RCC 7860 (cell line): ENCODE data around the gene TFDP1.
"Not testable (repeated sequence)": the region's sequence is repeated elsewhere in the genome, so short reads cannot be mapped to it uniquely, and the experiment has no call there.

Experiments
- DNase-seq: peaks from one replicate; pipeline ENCODE4 v3.0.0-alpha.2; 2015; ENCODE audit warnings: low spot score
- FAIRE-seq: peaks from 2 replicates; lab custom pipeline; 2012; peaks lifted over from hg19 to GRCh38; lab: Jason Lieb, UNC

Gene TFDP1

DNA sequence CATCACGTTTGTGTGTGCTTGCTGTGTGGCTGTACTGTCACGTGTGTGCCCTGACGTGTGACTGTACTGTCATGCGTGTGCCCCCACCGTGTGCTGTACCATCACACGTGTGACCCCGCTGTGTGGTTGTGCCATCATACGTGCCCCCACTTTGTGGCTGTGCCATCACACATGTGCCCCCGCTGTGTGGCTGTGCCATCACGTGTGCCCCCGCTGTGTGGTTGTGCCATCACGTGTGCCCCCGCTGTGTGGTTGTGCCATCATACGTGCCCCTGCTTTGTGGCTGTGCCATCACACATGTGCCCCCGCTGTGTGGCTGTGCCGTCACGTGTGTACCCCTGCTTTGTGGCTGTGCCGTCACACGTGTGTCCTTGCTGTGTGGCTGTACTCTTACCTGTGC lies 25.7 kb downstream of the TFDP1 start:
- FAIRE-seq, result no peak
- no peak for DNase-seq

- DNase-seq, result no peak
- no peak for FAIRE-seq
These were observed 27.4 kb downstream of the TFDP1 start for GRCh38 chr13:113611996-113612395.

DNA sequence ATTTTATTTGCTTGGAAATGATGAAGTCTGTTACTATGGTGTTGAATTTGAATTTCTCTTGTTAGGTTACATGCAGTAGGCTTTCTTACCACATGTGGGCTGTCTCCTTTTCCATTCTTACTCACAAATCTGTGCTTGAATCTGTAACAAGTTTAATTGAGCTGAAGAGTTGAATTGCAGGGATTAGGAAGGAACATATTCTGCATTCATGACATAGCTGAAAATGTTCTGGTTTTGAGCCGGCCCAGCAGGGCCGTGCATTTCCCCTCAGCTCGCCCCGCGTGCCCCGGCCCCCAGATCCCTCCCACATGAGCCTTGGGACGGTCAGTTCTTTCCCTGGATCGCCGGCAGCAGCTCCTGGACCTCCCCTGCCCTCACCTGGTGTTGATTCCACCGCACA lies 28.1 kb downstream of the TFDP1 start:
- no peak for DNase-seq
- FAIRE-seq, result no peak

- no peak for DNase-seq
- no peak for FAIRE-seq
These were observed 29.3 kb downstream of the TFDP1 start for GRCh38 chr13:113613789-113614379.

GRCh38 chr13:113616281-113616906 lies 31.8 kb downstream of the TFDP1 start:
- FAIRE-seq (no peak), DNase-seq (no peak)

DNA sequence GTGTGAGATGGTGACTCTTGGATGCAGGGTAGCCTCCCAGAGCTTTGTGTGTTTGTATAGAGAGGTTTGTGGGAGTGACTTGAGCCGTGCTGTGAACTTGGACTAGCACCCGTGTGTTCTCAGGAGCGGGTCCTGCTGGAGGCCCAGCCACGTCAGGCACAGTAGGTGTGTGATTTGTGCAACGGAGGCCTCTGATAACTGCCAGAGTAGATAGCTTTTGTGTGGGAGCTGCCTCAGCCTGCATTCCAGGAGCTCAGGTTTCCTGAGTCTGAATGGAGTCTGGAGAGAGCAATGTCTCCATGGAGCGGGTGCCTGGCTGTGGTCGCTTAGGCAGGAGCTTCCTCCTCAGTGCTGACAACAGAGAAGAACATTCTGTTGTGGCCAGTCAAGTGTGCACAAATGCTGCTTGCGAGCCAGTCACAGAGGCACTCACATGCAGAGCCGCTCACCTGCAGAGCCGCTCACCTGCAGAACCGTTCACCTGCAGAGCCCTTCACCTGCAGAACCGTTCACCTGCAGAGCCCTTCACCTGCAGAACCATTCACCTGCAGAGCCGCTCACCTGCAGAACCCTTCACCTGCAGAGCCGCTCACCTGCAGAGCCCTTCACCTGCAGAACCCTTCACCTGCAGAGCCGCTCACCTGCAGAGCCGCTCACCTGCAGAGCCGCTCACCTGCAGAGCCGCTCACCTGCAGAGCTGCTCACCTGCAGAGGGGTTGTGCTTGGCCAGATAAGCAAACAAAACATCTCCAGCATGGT lies 32.6 kb downstream of the TFDP1 start:
- FAIRE-seq (no peak), DNase-seq (peak; percentile 8)

DNA sequence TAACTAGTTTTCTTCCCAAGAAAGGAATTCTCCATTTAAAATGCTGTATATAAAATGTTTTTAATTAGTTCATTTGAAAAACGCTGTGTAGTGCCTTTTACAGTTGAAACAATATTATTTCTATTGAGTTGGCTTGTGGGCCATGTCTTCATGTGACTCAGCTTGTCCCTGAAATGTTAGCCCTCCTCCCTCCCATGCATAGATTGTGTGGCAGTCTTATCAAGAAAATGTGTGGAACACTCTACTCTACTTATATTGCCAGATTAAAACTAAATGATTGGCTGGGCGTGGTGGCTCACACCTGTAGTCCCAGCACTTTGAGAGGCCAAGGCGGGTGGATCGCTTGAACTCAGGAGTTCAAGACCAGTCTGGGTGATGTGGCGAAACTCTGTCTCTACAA lies 33.4 kb downstream of the TFDP1 start:
- DNase-seq (no peak), FAIRE-seq (no peak)

- FAIRE-seq, result no peak
These were observed 33.9 kb downstream of the TFDP1 start for GRCh38 chr13:113618455-113618854.

DNA sequence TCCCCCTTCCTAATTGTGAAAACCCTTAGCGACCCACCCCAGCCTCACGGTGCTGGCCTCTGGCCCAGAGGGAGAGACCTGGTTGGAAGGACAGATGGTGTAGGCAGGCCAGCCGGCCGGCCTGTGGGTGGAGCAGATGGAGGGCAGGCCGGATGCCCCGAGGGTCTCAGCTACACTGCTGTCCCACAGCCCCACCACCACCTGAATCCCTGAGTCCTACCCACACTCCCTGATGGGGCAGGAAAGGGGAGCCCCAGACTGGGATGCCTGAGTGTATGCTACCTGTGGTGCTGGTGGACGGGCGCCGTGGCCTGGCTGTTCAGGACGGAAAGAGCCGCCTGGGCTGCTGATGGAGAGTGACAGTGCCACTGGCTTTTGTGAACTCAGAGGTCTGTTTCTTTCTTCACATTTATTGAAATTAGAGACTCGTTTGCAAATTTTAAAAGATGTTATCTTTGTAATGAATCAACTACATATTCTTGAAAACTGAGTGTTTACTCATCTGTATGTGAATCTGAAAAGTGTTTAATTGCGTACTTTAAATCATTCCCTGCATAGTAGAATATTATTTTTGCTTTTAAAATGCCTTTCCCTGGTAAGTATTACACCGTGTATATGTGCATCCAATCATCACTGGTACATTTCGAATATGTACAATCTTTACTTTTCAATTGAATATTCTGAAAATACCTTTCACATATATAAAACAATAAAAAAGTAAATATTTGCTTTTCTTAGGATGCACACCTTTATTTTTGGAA lies 35.7 kb downstream of the TFDP1 start:
- FAIRE-seq (no peak), DNase-seq (no peak)

More at GRCh38 chr13:113618455-113618854, 33.9 kb downstream of the TFDP1 start:
- DNase-seq, result no peak

DNA sequence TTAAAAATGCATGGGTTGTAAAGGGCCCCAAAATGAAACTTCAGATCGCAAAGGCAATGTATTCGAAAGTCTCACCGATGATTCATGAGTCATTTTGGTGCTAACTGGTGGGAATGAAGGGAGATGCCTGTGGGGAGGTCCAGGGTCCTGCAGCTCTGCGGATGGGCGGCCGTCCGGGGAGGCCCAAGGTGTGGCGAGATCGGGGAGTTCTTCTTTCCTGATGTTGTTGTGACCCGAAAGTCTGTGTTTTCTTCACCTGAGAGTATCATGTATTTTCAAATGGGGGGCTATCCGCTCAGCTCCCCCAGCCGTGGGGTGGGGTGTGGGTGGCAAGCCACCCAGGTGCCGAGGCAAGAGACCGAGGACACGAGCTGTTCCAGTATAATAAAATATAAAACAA lies 36.5 kb downstream of the TFDP1 start:
- FAIRE-seq, result no peak
- no peak for DNase-seq

DNA sequence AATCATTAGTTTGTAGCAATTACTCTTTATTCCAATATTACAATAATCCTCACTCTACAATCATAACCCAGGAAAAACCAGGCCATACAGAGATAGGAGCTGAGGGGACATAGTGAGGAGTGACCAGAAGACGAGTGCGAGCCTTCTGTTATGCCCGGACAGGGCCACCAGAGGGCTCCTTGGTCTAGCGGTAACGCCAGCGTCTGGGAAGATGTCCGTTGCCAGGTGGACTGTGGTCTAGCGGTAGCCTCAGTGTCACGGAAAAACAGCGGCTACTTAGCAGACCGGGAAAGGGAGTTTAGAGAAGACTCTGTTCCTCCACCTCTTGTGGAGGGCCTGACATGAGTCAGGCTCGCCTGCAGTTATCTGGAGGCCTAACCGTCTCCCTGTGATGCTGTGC lies 36.9 kb downstream of the TFDP1 start:
- DNase-seq, FAIRE-seq: not testable (repeated sequence)

DNA sequence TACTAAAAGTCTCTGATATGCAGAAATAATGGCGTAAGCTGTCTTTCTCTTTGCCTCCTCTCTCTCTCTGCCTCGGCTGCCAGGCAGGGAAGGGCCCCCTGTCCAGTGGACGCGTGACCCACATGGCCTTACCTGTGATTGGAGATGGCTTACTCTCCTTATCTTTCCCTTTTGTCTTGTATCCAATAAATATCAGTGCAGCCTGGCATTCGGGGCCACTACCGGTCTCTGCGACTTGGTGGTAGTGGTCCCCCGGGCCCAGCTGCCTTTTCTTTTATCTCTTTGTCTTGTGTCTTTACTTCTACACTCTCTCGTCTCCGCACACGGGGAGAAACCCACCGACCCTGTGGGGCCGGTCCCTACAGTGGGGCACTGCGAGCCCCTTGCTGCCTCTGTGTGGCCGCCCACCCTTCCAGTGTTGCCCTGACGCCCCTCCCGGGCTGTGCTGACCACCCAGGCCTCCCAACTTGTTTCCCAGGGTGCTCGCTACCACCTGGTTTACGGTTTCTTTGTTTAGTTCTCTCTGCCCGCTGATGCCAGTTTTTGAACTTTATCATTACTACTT lies 37.5 kb downstream of the TFDP1 start:
- DNase-seq, FAIRE-seq: not testable (repeated sequence)

- DNase-seq, result no peak
- FAIRE-seq, result no peak
These were observed 38.4 kb downstream of the TFDP1 start for GRCh38 chr13:113622791-113623490.

DNA sequence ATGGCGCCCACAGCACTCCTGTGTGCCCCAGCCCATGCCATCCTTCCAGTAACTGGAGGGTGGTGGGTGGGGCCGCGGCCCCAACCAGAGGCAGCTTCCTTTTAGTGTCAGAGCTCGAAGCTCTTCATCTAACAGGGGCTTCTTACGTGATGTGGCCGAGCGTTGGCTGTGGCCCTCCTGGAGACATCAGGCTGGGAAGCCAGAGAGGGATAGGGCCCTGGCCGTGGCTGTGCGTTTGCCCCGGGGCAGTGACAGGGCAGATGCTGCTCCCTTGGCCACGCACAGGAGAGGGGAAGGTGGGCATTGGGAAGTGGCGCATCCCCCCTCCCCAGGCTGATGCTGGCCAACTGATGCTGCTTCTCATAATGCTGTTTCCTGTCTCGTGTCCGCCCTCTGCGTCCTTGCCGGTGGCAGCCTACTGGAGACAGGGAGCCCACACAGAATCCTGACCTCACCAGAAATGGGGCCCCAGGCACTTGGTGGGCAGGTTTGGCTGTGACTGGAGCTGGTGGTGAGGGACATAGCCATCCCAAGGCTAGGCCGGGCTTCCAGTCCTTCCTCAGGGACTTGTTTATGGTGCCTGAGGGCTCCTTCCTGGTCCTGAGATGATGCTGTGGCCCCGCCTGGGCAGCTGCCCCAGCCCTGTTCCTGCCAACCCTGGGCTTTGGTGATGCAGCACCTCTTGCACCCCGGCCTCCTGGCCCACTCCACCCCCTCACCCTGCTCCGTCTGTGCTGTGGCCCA lies 39.1 kb downstream of the TFDP1 start:
- DNase-seq, result no peak
- FAIRE-seq, result no peak

DNA sequence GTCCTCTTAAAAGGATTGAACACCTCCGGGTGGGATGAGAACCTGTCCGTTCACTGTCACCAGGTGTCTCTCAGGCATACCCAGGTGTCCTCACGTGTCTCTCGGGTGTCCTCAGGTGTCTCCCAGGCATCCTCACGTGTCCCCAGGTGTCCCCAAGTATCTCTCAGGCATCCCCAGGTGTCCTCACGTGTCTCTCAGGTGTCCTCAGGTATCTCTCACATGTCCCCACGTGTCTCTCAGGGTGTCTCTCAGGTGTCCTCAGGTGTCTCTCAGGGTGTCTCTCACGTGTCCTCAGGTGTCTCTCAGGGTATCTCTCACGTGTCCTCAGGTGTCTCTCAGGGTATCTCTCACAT lies 39.7 kb downstream of the TFDP1 start:
- no peak for DNase-seq
- FAIRE-seq, result no peak

DNA sequence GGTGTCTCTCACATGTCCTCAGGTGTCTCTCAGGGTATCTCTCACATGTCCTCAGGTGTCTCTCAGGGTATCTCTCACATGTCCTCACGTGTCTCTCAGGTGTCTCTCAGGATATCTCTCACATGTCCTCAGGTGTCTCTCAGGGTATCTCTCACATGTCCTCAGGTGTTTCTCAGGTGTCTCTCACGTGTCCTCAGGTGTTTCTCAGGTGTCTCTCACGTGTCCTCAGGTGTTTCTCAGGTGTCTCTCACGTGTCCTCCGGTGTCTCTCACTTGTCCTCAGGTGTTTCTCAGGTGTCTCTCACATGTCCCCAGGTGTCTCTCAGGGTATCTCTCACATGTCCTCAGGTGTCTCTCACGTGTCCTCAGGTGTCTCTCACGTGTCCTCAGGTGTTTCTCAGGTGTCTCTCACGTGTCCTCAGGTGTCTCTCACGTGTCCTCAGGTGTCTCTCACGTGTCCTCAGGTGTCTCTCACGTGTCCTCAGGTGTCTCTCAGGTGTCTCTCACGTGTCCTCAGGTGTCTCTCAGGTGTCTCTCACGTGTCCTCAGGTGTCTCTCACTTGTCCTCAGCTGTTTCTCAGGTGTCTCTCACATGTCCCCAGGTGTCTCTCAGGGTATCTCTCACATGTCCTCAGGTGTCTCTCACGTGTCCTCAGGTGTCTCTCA lies 40.2 kb downstream of the TFDP1 start:
- DNase-seq, FAIRE-seq: not testable (repeated sequence)

DNA sequence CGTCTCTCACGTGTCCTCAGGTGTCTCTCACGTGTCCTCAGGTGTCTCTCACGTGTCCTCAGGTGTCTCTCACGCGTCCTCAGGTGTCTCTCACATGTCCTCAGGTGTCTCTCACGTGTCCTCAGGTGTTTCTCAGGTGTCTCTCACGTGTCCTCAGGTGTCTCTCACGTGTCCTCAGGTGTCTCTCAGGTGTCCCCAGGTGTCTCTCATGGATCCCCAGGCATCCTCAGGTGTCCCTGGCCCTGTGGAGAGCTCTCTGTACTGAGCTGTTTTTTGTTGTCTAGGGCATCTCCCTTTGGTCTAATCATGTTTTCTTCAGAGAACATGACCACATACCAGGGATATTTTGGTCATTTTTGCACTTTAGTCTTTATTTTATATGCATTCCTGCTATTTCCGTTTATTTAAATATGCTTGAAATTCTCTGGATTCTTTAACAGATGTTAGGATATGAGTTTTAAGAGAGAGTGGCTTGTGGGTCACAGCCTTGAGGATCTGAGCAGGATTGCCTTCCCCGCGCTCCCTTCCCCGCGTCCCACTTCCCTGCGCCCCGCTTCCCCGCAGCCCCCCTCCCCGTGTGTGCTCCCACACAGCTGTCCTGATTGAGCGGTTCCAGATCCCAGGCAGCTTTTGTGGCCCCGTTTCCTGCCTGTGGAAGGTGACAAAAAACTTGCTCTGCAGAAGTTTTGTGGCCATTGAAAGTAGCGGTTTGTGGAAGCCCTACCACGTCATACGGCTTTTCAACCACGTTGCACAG lies 41.6 kb downstream of the TFDP1 start:
- no peak for DNase-seq
- no peak for FAIRE-seq

DNA sequence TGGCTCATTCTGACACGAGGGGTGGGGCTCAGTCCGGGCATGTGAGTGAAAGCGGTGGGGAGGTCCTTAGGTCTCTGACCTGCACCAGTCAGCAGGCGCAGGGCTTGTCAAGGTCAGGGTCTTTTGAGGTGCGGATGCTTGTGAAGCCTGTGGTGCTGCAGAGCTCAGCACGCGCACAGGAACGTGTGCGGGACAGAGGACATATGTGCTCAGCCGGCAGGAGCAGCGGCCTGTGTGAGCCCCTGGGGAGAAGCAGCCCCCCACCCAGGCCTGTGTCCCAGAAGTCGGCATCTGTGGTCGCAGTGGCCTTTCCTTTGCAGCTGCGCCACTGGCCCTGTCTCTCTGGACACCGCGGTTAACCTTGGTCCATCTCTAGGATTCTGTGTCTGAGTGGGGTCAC lies 42.6 kb downstream of the TFDP1 start:
- no peak for FAIRE-seq
- DNase-seq, result no peak
